H1 (cell line): ENCODE data around the gene NKAIN4. TPM values are rescaled to one million over a fixed set of nuclear protein-coding genes. Genes with fewer than 3 reads are reported as not detected.

Experiments used
- BACH1 ChIP-seq: IDR thresholded peaks from 2 replicates; pipeline ENCODE4 v1.6.1; 2012; ENCODE audit warnings: low read length, improper control_type of control experiment
- CBX5 ChIP-seq: fragments of 300-800, 300-1000 bp; sonication (generic); IDR thresholded peaks from 2 replicates; pipeline ENCODE4 v1.7.1; 2016; ENCODE audit warnings: antibody characterized with exemption, low read length, low read depth
- CEBPB ChIP-seq: IDR thresholded peaks from 2 replicates; pipeline ENCODE4 v1.6.1; 2012; ENCODE audit warnings: low read depth, low read length
- NRF1 ChIP-seq: IDR thresholded peaks from 2 replicates; pipeline ENCODE4 v1.6.1; 2011; ENCODE audit warnings: mild to moderate bottlenecking, low read depth, low read length, improper control_type of control experiment
- SIRT6 ChIP-seq: IDR thresholded peaks from one replicate; pipeline ENCODE4 v1.7.1; 2012; ENCODE audit warnings: low read length, inconsistent platforms
- SP2 ChIP-seq: IDR thresholded peaks from 2 replicates; pipeline ENCODE4 v1.6.1; 2012; ENCODE audit warnings: mild to moderate bottlenecking, low read length, inconsistent platforms
- TAF1 ChIP-seq: IDR thresholded peaks from 2 replicates; pipeline ENCODE4 v1.6.1; 2011; ENCODE audit warnings: mild to moderate bottlenecking, low read depth, low read length
- polyA plus RNA-seq, 7 experiments: library from polyadenylated mRNA; depleted of rRNA in 3 of 7; stranded (reverse) in 5 of 7; unstranded in 2 of 7; fragments of >200 nt in 5 of 7; fragments of 200-250 nt in 2 of 7; gene quantifications; 1 replicate in 5 of 7; 2 replicates in 1 of 7; 4 replicates in 1 of 7; pipeline versions ENCODE4 v1.2.1 to v1.2.3, GENCODE V29; 2011 to 2013; ENCODE audit warnings: missing spikeins in 2 of 7, mixed read lengths in 2 of 7
- total RNA-seq: library from RNA; stranded (reverse); fragmentation: NEBNext Ultra II Directional; extraction: Animal tissue kit (Norgen Biotek cat#: 25700); gene quantifications from 2 replicates; pipeline ENCODE4 v1.2.1, GENCODE V29; 2021

The NKAIN4 gene
- total and polyA plus RNA-seq, 2 of the 8 experiments (the other 6 are each of a cell fraction or from before 2014, with no cell fraction given), result 6.9 to 17.0 TPM

DNA sequence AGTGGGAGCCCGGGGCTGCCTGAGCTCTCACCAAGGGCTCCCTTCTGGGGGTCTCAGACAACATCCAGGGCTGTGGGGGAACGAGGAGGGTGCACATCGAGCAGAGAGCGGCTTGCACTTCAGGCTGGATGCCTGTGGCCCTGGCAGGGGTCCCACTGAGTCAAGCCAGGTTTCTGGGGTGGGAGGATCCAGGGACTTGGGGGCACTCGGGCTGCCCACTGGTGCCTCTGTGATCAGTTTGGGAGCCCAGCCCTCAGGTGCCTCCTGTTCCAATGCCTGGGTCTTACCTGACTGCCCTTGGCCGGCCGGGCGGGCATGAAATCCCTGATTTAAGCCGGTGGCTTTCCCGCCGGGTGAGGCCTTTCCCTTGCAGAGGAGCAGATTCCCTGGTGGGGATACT, 39.2 kb upstream of the NKAIN4 start (continued):
- TF ChIP-seq TAF1 (no peak), BACH1 (no peak), CEBPB (no peak), CBX5 (no peak), SIRT6 (no peak), NRF1 (no peak), SP2 (no peak)
- TF ChIP-seq, all 59 proteins: peak for 0
